GM23248 (cell line): ENCODE data around the gene CENPM.

Experiments
- EZH2 ChIP-seq: fragments of 200-600 bp; sonication (generic); IDR thresholded peaks from 2 replicates; pipeline ENCODE4 v1.6.1; 2018; ENCODE audit warnings: antibody characterized with exemption, mild to moderate bottlenecking; ENCODE audit not compliant: insufficient read depth, poor library complexity, severe bottlenecking
- EZH2phosphoT487 ChIP-seq: fragments of 200-600 bp; sonication (generic); IDR thresholded peaks from 2 replicates; pipeline ENCODE4 v1.6.1; 2018; ENCODE audit warnings: antibody characterized with exemption, moderate library complexity, mild to moderate bottlenecking, low read depth; ENCODE audit not compliant: insufficient read depth

DNA sequence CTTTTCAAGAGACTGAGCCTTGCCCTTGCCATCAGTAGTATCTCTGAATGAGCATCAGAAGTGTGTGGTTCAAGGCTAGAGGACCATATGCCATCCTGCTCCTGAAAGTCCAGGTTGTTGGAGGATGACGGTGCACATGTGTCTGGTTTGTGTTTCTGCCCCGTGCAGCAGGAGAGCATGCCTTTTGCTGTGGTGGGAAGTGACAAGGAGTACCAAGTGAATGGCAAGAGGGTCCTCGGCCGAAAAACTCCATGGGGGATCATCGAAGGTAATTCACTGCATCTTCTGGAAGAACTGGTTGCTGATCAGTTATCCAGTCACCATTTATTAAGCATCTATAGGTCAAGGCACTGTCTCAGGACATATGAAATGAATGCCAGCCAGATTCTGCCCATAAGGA lies 45.5 kb upstream of the CENPM start:
- TF ChIP-seq EZH2, result no peak
- no peak for TF ChIP-seq EZH2phosphoT487
